Left colon (tissue), 2 donors: ENCODE measurements around the gene HNRNPLL. TPM values are rescaled to one million over a fixed set of nuclear protein-coding genes. Genes with fewer than 3 reads are reported as not detected.
"Not testable (repeated sequence)": the region's sequence is repeated elsewhere in the genome, so short reads cannot be mapped to it uniquely, and the experiment has no call there.

Source experiments
- ATAC-seq: fragments of 200-7000 bp; cut with Tn5 transposase; one replicate; pipeline ENCODE4 v1.9.1; 2020; ENCODE audit warnings: mild to moderate bottlenecking, moderate library complexity
- DNase-seq, 2 donors: peaks; one replicate each; pipeline ENCODE4 v3.0.0-alpha.2; 2020
- intact Hi-C, 2 donors: fragments of 100-400 bp; cut with DNase I in 1 of 2; cut with micrococcal nuclease in 1 of 2; formaldehyde crosslinking; loops; one replicate each; pipeline versions ENCODE4 v1.11.2 to v1.14.0; 2022; cut with DNase I, micrococcal nuclease
- total RNA-seq, 2 donors: library from RNA; stranded (reverse); fragmentation: NEBNext Ultra II Directional; extraction: Animal tissue kit (Norgen Biotek cat#: 25700); gene quantifications; one replicate each; pipeline ENCODE4 v1.2.1, GENCODE V29; 2021
- donor health status: DM: no; HTN: no; CAD: no.
- donor health status: DM: yes; HTN: yes; CAD: no.

Gene HNRNPLL
- total RNA-seq, 2 donors from 2014 or later, result 43.3 to 45.8 TPM

DNA sequence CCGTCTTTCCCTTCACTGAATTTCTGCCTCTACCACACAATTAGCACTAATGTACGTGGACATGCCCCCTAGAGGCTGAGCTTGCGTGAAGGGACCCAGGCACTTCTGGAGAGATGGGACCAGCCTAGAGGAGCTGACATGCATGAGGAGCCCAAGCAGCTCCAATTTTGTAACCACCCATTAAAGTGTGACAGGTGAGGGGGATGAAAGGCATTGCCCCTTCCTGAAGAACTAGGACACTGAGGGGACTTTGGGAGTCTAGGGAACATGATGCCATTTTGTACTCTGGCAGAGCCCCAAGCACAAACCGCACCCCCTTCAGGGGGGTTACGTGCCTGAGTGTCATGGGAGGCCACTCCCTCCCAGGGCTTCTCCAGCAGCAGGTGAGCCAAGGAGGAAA, 63.6 kb downstream of the HNRNPLL start:
- intact Hi-C loops, result loop anchor here in 1 of 2 donors (5.0 kb wide), 1 partner anchor 188 kb away; no protein-coding TSS in a partner anchor
- ATAC-seq (no peak), DNase-seq (no peak)

DNA sequence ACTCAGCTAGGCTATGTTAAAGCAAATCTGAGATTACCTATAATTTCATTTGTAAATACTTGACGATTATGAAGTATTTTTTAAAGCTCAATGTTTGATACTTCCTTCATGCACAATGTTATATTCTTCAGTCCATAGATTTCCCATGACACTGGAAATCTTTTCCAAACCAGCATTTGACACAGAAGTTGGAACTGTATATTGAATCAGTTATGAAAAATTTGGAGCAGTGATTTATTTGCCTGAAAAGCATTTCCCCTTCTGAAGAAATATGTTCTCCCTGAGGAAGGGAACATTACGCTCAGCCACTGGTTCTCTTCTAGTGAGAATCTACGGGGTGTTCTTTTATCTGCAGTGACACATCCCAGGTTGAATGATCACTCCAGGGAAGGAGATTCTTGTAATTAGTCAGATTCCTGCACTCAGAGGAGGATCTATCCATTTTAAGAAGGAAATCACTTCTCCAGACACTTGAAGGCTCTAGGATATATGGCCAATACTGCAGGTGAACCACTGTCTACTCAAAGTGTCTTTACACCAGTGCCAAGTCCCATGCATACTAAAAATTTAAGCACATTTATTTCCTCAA, 64.7 kb downstream of the HNRNPLL start:
- DNase-seq (no peak), ATAC-seq (no peak)
- intact Hi-C loops, result loop anchor here in 1 of 2 donors (5.0 kb wide), 1 partner anchor 189 kb away; no protein-coding TSS in a partner anchor

DNA sequence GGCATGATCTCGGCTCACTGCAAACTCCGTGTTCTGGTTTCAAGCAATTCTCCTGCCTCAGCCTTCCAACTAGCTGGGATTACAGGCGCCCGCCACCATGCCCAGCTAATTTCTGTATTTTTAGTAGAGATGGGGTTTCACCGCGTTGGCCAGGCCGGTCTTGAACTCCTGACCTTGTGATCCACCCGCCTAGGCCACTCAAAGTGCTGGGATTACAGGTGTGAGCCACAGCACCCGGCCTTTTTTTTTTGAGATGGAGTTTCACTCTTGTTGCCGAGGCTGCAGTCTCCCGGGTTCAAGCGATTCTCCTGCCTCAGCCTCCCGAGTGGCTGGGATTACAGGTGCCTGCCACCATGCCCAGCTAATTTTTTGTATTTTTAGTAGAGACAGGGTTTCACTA, 65.4 kb downstream of the HNRNPLL start:
- not testable (repeated sequence) for DNase-seq, ATAC-seq
- intact Hi-C loops, result loop anchor here in 1 of 2 donors (5.0 kb wide), 1 partner anchor 190 kb away; no protein-coding TSS in a partner anchor

DNA sequence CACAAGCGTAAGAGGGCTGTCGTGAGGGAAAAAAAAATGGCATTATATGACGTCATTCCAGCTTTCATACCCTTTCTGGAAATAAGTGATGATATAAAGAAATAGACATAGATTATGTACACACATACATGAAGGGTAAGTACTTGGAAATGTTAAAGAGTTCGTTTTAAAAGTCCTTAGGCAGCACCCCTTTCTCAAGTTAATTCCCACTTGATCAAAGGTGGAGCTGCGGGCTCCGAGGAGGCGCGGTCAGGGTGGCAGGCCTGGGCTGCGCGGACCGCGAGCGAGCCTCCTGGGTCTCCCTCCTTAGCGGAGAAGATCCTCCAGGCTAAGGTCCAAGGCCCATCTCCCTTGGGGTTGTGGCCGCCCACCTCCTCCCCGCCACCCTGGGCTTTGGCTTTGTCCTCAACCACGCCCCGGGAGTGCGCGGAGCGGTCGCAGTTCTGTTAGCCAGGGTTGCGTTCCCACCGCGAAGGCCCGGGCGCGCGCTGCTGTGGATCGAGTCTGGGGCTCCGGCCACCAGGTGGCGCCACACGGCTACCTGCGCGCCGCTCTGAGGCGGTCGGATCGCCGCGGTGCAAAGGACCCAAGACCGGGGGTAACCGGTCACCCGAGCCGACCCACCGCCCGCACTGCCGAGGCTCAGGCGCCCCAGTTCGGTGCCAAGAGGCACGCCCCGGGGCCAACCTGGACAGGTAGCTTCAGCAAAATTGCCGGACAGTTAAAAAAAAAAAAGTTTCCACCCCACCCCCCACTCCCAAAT, 66.8 kb downstream of the HNRNPLL start:
- DNase-seq, result peak; percentile 73 to 93
- intact Hi-C loops, result loop anchor here in 1 of 2 donors (5.0 kb wide), 1 partner anchor 191 kb away; no protein-coding TSS in a partner anchor
- ATAC-seq, result peak; percentile 82

DNA sequence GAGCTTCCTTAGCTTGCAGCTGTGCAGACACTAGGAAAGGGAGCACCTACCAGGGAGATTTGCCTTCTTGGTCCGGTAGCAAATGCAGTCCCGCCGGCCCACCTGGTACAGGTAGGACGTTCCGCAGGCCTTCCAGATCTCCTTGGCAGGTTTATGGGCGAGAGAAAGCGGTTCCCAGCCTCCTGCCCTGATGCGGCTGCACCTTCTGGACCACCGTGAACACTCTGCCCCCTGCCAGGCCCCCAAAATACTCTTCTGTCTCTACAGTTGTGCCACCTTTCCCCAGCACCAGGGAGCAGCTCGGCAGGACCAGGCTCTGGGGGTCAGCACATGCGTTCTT, 67.4 kb downstream of the HNRNPLL start:
- intact Hi-C loops, result loop anchor here in 1 of 2 donors (5.0 kb wide), 1 partner anchor 192 kb away; no protein-coding TSS in a partner anchor
- DNase-seq, result peak in 1 of 2 donors; percentile 23
- no peak for ATAC-seq

DNA sequence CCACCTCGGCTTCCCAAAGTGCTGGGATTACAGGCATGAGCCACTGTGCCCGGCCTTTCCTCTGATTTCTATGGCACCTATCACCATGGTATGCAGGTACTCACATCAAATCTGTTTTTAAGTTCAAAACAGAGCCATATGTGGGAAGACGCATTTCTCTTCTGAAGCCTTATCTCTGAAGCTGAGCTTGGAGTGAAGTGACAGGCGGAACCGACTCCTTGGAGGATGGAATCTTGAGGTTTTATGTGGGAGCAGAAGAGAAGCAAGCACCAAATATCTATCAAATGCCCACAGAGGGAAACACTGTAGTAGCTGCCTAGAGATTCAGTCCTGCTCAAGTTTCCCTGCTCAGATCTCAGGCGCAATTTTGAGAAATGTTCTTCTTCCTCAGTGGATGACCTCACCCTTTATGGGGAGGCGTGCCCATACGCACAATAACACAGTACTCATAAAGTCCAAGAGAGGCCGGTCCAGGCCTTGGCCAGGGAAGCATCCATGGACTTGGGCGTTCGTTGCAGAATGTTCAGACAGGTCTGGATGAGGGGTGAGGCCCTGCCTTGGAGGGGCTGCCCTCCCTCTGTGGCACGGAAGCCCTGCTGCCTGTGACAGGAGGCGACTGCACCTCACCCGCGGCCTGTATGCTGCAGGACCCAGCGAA, 67.9 kb downstream of the HNRNPLL start:
- DNase-seq (peak; percentile 66 to 80), ATAC-seq (peak; percentile 89)
- intact Hi-C loops, result loop anchor here in 1 of 2 donors (5.0 kb wide), 1 partner anchor 192 kb away; no protein-coding TSS in a partner anchor

DNA sequence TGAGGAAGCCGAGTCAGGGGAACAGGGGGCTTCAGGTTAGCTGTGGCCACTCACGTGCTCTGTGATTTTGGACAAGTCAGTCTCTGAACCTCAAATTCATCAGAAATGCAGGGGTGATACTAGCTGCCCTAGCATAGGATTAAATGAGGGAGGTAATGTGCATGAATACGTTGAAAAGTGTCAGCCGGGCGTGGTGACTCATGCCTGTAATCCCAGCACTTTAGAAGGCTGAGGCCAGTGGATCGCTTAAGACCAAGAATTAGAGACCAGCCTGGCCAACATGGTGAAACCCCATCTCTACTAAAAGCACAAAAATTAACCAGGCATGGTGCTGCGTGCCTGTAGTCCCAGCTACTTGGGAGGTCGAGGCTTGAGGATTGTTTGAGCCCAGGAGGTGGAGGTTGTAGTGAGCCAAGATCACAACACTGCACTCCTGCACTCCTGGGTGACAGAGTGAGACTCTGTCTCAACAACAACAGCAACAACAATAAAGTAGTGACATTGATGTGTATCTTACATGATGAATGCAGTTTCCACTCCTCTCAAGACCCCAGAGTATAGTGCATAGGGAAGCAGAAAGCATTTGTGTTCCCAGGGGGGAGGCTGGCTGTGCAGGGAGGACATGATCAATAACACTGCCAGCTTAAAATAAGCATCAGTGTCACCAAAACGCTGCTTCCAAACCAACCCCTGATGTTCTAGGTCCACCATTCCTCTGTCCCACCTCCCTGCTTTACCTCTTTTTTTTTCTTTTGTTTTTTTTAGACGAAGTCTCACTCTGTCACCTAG, 68.8 kb downstream of the HNRNPLL start:
- ATAC-seq, result no peak
- intact Hi-C loops, result no loop called here
- DNase-seq, result no peak

DNA sequence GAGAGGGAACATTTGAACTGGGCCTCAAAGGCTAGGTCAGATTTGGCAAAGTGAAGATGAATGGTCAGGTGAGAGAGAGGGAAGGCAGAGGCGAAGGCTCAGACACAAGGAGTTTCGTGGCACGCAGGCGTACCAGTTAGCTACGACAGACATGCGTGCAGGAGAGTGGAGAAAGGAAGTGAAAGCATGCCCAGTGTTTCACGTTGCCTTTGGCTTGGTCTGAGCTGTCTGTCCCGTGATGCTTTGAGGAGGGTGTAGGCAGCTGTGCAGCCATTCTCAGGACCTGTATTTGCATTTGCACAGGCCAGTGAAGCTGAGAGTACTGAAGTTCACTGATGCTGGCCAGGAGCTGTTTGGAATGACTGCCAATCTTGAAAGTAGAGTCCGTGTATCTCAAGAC, 69.5 kb downstream of the HNRNPLL start:
- DNase-seq, result peak in 1 of 2 donors; percentile 58
- intact Hi-C loops, result no loop called here
- no peak for ATAC-seq

DNA sequence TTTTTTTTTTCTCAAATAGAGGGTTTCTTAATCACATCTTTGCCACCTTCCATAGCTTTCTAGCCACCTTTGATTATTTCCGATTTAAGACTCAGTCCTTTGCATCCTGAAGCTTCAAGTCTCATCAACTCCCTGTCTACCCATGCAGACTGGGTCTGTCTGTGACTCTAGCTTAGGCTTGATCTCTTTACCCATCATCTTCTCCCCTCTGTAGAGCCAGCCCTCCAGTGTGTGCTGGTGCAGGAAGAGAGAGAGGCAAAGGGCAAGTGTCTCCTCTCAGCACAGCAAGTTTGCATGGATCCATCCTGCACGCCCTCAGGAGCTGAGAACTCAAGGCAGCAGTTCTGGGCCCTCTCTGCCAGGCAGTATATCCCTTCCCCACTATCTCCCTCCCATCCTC, 70.4 kb downstream of the HNRNPLL start:
- intact Hi-C loops, result no loop called here
- no peak for ATAC-seq
- DNase-seq, result no peak

DNA sequence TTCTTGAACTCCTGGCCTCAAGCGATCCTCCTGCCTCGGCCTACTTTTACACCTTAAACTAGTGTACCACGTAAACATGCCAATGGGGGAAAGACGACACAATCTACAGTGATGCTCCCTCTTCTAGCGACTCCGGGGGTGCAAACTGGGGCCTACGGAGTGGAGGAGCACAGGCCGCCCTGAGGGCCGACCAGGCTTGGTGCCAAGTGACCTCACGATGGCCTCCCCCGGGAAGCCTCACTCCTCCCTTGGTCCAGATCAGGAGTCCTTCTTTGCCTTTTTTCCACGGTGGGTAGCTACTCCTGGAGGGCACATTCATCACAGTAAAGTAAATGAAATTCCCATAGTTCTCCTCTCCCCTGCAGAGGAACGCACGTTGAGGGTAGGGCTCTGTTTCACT, 73.5 kb downstream of the HNRNPLL start:
- DNase-seq (no peak), ATAC-seq (no peak)
- intact Hi-C loops, result no loop called here

DNA sequence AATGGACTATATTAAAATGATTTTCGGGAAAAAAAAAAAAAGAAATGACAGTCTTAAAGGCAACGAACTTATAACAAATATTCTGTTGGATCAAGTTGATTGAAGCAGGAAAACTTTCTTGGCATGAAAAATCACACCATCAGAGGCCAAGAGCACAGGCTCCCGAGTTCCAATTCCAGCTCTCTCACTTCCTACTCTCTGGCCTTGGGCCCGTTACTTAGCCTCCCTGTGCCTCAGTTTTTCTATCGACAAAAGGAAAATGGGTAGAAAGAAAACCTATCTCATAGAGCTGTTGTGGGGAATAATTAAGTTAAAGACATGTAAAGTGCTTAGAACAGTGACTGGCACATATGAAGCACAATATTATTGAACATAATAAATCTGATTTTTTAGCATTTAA, 74.2 kb downstream of the HNRNPLL start:
- no peak for ATAC-seq
- intact Hi-C loops, result no loop called here
- no peak for DNase-seq

DNA sequence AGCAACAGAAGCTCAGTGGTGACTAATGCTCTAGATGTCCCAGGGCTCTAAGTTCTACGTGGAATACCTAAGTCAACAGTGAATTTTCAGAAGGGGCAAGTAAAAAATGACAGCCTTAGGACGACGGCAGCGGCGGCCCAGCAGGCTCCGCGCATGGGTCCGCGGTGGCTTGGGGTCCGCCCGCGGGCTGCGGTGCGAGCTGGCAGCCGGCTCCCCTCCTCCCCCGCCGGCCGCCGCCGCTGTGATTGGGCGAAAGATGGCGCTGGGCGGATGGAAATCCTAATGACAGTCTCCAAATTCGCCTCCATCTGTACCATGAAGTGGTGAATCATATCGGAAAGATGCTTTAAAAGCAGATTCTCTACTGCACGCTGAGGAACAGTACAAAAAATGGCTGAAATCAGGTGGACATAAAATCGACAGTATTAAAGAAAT, 74.7 kb downstream of the HNRNPLL start:
- ATAC-seq (peak; percentile 22), DNase-seq (no peak)
- intact Hi-C loops, result no loop called here

DNA sequence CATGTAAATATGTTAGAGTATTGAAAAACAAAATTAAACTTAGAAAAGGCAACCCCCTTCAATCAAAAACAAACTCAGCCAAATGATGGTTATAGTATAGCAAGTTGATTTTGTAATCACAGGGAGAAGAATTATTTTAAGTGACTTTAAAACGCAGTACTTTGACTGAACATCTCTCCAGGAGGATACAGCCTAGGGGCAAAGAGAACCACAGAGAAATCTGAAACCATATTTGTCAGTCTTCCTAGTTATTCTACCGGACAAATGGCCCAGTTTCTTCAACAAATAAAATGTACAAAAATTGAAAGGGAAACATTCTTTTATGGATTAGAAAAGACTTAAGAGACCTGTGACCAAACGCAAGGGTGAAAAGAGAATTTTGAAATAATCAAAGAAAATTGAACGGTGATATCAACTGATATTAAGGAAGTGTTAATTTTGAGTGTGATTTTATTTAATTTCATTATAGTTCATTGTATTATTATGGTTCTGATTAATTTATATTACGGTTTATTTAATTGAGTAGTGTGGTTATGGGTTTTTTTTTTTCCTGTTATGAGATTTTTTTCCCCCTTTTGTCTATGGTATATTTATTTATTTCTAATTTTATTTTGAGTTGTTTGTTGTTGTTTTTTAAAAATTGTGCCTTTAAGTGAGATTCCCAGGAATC, 75.3 kb downstream of the HNRNPLL start:
- no peak for ATAC-seq
- no peak for DNase-seq
- intact Hi-C loops, result no loop called here

DNA sequence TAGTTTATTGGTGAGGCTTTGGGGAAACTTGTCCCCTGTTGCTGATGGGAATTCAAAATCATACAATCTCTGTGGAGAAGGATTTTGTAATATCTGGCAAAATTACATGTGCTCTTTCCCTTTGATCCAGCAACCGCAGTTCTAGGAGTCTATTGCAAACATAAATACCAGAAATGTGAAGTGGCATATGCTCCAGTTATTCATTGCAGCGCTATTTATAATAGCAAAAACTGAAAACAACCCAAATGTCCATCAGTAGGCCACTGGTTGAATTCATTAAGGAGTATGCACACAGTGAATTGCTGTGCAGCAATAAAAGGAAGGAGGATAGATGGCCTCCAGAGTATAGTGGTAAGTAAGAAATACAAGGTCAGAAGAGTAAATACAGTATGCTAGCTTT, 76.5 kb downstream of the HNRNPLL start:
- intact Hi-C loops, result no loop called here
- DNase-seq (no peak), ATAC-seq (no peak)

DNA sequence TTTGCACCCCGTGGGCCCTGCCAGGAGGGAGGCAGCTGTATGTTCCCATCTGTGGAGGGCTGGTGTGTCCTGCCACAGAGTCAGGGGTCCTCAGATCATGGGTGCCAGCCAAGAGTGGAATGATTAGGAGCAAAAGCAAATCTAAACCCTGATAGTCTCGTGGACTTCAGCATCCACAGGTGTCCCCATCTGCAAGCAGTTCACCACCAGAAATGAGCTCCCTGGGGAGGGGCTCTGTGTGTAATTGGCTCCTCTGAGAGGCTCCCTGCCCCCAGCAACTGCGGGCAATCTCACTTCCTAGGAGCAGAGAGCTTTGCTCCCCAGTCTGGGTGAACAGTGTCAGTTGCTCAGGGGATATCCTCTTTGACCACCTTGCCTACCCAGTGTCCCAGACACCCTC, 78.1 kb downstream of the HNRNPLL start:
- ATAC-seq (no peak), DNase-seq (no peak)
- intact Hi-C loops, result no loop called here

DNA sequence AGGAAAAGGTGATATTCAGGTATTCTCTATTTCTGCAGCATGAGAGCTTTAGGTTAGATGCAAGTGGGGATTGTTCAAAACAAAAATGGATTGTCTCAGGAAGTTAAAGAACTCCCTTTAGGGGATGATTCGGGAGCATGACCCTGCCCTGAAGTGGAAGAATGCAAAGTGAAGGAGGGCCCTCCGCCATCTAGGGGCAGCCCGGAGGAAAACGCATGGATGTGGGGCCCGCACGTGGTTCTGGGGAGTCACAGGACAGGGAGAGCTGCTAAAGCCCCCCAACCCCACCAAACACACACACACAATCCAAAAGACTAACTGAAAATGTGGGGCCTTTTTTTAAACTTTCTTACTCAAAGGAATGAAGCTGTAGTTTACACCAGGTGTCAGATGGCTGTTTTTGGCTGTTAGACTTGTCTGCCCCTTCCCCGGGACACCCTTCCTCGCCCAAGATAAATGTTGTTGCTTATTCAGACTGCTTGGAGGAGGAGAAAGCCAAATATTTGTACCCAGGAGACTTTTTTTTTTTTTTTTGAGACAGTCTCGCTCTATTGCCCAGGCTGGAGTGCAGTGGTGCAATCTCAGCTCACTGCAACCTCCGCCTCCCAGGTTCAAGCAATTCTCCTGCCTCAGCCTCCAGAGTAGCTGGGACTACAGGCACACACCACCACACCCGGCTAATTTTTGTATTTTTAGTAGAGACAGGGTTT, 78.8 kb downstream of the HNRNPLL start:
- no peak for ATAC-seq
- no peak for DNase-seq
- intact Hi-C loops, result no loop called here

DNA sequence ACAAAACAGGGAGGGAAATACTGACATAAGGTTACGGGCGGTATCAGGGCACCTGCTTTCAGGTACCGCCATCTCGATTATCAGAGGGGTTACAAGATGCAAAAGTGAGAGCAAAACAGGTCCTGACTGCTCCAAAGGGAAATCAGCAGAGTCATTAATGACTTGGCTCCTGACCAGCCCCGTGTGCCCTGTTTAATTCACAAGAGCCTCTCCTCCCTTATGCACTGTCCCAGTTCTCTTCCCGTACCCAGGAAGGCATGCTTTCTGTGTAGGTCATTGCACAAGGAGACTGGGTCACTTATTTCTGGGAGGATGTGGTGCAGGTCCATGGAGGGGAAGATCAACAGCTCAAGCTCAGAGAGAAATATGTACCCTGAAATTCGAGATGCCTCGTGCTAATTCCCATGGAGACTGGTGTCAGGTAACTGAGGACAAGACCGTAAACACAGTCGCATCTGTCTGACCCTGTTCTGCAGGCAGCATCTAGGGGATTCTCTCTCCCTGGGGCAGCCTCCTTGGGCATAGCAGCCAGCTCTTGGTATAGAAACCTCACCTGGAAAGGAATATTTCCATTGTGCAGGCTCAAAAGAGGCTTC, 79.9 kb downstream of the HNRNPLL start:
- ATAC-seq, result no peak
- intact Hi-C loops, result no loop called here
- no peak for DNase-seq

DNA sequence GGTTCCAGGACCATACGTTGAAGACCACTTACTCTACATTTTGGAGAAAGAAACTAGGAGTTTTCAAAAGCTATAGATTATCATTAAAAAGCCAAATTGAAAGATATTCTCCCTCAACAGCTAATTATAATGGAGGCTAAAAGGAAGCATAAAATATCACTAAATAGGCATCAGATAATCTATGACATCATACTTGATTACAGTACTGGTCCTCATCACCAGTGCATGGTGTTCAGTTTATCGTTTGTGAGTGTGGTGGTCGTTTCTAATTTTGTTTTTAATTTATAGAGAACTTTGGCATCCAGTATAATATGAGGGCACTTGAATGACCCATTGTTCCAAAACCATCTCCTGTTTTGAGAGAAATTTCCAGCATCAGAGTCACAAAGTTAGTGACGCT, 80.9 kb downstream of the HNRNPLL start:
- intact Hi-C loops, result no loop called here
- no peak for ATAC-seq
- no peak for DNase-seq
